HG03378 (cell line): ENCODE measurements around the gene KRTAP10-9.
"Not testable (repeated sequence)": the region's sequence is repeated elsewhere in the genome, so short reads cannot be mapped to it uniquely, and the experiment has no call there.

ENCODE experiments used
- ATAC-seq: cut with Tn5 transposase; IDR thresholded peaks from one replicate; pipeline ENCODE4 v1.9.1; 2021; ENCODE audit warnings: mild to moderate bottlenecking, moderate library complexity; ENCODE audit not compliant: unreplicated experiment

The KRTAP10-9 gene

GRCh38 chr21:44658913-44659595, 32.2 kb downstream of the KRTAP10-9 start:
- ATAC-seq, result no peak

- not testable (repeated sequence) for ATAC-seq
Measured at GRCh38 chr21:44661567-44661966, 34.7 kb downstream of the KRTAP10-9 start.

- ATAC-seq, result no peak
Measured at GRCh38 chr21:44664691-44665090, 37.8 kb downstream of the KRTAP10-9 start.

GRCh38 chr21:44666401-44667320, 39.8 kb downstream of the KRTAP10-9 start, which contains the start of gene KRTAP12-2:
Gene KRTAP12-2, minus strand, starts transcription at chr21:44666927. Its CDS starts 41 bp downstream, at chr21:44666886.
- ATAC-seq, result no peak

GRCh38 chr21:44667612-44668011, 40.7 kb downstream of the KRTAP10-9 start:
- no peak for ATAC-seq

GRCh38 chr21:44670642-44671432, 43.9 kb downstream of the KRTAP10-9 start:
- no peak for ATAC-seq

GRCh38 chr21:44671911-44672310, 45.0 kb downstream of the KRTAP10-9 start:
- no peak for ATAC-seq

- ATAC-seq, result no peak
Measured at GRCh38 chr21:44677881-44678280, 51.0 kb downstream of the KRTAP10-9 start.
